Panc1 (cell line): ENCODE results near the gene LGR4. TPM values are rescaled to one million over a fixed set of nuclear protein-coding genes. Genes with fewer than 3 reads are reported as not detected.

Source experiments
- ATAC-seq: fragments of 200-7000 bp; cut with Tn5 transposase; 2 replicates; pipeline ENCODE4 v1.9.1; 2020; ENCODE audit warnings: mild to moderate bottlenecking, moderate library complexity
- BruUV-seq: library from RNA; stranded (reverse); fragments of 400-500 nt; replicated peaks from 2 replicates; lab custom pipeline; 2021; lab: Mats Ljungman, UMichigan
- CTCF ChIA-PET: fragments of 300-600 bp; sonication (Branson Sonifier 250); formaldehyde crosslinking; loops from one replicate; lab custom pipeline; 2022; ENCODE audit warnings: antibody characterized with exemption; lab: Charles Lee
- POLR2A ChIA-PET: fragments of 300-600 bp; sonication (Branson Sonifier 250); formaldehyde crosslinking; loops from one replicate; lab custom pipeline; 2022; ENCODE audit warnings: antibody characterized with exemption; lab: Charles Lee
- DNase-seq: peaks from one replicate; pipeline ENCODE4 v3.0.0-alpha.2; 2010; ENCODE audit warnings: low read depth, low spot score
- H3K27ac ChIP-seq: 2 replicates; pipeline ENCODE4 v1.5.1; 2011; ENCODE audit warnings: mild to moderate bottlenecking, low read length, inconsistent platforms
- H3K27me3 ChIP-seq: fragments of 200-500 bp; sonication (Bioruptor generic); 2 replicates; pipeline ENCODE4 v1.6.0; 2014; ENCODE audit warnings: low read length, inconsistent platforms; ENCODE audit not compliant: control insufficient read depth, insufficient read depth
- H3K36me3 ChIP-seq: fragments of 200-500 bp; sonication (Bioruptor generic); 2 replicates; pipeline ENCODE4 v1.5.1; 2014; ENCODE audit warnings: inconsistent platforms, mild to moderate bottlenecking, low read length, moderate library complexity; ENCODE audit not compliant: control insufficient read depth, insufficient read depth
- H3K4me1 ChIP-seq: 2 replicates; pipeline ENCODE4 v1.5.1; 2011; ENCODE audit warnings: inconsistent platforms, mild to moderate bottlenecking, low read length, moderate library complexity; ENCODE audit not compliant: control insufficient read depth, insufficient read depth
- H3K4me3 ChIP-seq, 2 experiments: 2 replicates each; pipeline ENCODE4 v1.5.1; 2011 to 2012; ENCODE audit warnings: low read depth in 2 of 2, low read length in 2 of 2, mild to moderate bottlenecking in 2 of 2, inconsistent platforms in 1 of 2, moderate library complexity in 1 of 2
- H3K9me3 ChIP-seq: fragments of 200-500 bp; sonication (Bioruptor generic); 2 replicates; pipeline ENCODE4 v1.5.1; 2014; ENCODE audit warnings: low read depth, mild to moderate bottlenecking, inconsistent platforms, low read length, moderate library complexity; ENCODE audit not compliant: control insufficient read depth, insufficient read depth
- CTCF ChIP-seq: fragments of 450-650 bp; IDR thresholded peaks from 2 replicates; pipeline ENCODE4 v1.5.1; 2017; ENCODE audit warnings: mild to moderate bottlenecking
- POLR2AphosphoS5 ChIP-seq: IDR thresholded peaks from 2 replicates; pipeline ENCODE4 v1.6.1; 2012; ENCODE audit warnings: mild to moderate bottlenecking, low read depth, low read length, moderate library complexity
- REST ChIP-seq, 2 experiments: IDR thresholded peaks; 2 replicates each; pipeline ENCODE4 v1.6.1; 2011 to 2012; ENCODE audit warnings: low read depth in 2 of 2, control low read depth in 1 of 2, low read length in 1 of 2, mild to moderate bottlenecking in 1 of 2, moderate library complexity in 1 of 2; ENCODE audit not compliant: insufficient read depth in 1 of 2
- SIN3A ChIP-seq: IDR thresholded peaks from 2 replicates; pipeline ENCODE4 v1.6.1; 2012; ENCODE audit warnings: low read depth, mild to moderate bottlenecking, low read length, moderate library complexity, borderline replicate concordance; ENCODE audit not compliant: insufficient read depth
- TCF7L2 ChIP-seq: IDR thresholded peaks from 2 replicates; pipeline ENCODE4 v1.6.1; 2011; ENCODE audit warnings: mild to moderate bottlenecking, low read depth, low read length, inconsistent platforms
- in situ Hi-C: cut with HindIII; loops from 2 replicates; pipeline ENCODE4 v1.10.0; 2016; ENCODE audit warnings: low sequenced_read_pairs, low pct_unique_long_range_greater_than_20kb
- intact Hi-C: fragments of 100-400 bp; cut with micrococcal nuclease; formaldehyde crosslinking; loops from one replicate; pipeline ENCODE4 v1.10.0; 2022; ENCODE audit not compliant: unreplicated experiment
- total RNA-seq: library from RNA; stranded (reverse); gene quantifications from one replicate; pipeline ENCODE4 v1.2.1, GENCODE V29; 2021; ENCODE audit not compliant: unreplicated experiment

The LGR4 gene
- total RNA-seq, 1 experiment from 2014 or later: 61.8 TPM

DNA sequence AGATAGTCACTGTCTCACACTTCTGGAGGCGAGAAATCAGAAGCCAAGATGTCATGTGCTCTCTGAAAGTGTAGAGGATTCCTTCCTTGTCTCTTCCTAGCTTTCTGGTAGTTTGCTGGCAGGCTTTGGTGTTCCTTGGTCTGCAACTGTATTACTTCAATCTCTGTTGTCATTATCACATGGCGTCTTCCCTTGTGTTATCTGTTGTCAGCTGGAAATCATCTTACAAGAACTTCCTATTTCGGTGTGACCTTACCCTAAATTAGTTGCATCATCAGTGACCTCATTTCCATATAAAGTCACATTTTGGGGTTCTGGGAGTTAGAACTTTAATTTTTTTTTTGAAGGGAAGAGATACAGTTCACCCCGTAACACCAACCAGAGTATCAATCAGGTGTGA, 37.3 kb upstream of the LGR4 start:
- H3K27me3 ChIP-seq: no peaks in the 10 kb centered on the region
- TF ChIP-seq POLR2AphosphoS5 (no peak), REST (IDR thresholded peaks at IDR 0.05; ENCODE audit: insufficient read depth in 1 of 2, low read depth in 2 of 2, low read length in 1 of 2) (no peak)
- H3K27ac ChIP-seq: no peak overlapping the region
- no peaks in the 10 kb centered on the region; the same call in 1 of the 2 replicates for H3K9me3 ChIP-seq
- peaks cover 8% of the 10 kb centered on the region; the same call in 1 of the 2 replicates for H3K36me3 ChIP-seq
- intact Hi-C loops (no loop called here), in situ Hi-C loops (no loop called here)
- BruUV-seq: no TSS peak
- H3K4me3 ChIP-seq: no peak overlapping the region
- ATAC-seq: no peak
- ChIA-PET POLR2A (no interaction called here), CTCF (no interaction called here)
- peaks cover 13% of the 10 kb centered on the region; the same call in 1 of the 2 replicates for H3K4me1 ChIP-seq
- DNase-seq: no peak

DNA sequence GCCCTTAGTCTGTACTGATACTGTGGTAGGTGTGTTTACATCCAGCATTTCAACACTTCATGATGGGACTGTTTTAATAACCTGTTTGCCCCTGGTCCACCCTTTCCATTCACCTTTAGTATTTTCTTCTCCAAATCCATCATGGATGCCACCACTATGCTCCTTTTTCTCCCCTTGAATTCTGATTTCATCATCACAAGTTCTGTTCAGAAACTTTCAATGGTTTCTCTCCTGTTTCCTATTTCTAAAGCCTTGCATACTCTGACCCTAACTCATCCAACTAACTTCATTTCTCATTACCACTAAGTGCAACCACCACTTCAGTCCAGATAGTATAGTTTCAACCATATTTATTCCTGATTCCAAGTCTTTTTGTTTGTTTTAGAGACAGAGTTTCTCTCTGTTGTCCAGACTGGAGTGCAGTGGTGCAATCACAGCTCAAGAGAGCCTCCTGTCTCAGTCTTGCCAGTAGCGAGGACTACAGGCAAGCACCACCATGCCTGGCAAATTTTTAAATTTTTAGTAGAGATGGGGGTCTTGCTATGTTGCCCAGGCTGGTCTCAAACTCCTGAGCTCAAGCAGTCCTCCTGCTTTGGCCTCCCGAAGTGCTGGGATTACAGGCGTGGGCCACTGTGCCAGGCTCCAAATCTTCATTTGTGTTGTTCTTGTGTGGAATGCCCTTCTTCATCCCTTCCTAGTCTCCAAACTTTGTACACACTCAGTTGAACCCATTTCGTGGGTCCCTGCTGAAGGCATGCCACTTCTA, 35.1 kb upstream of the LGR4 start:
- intact Hi-C loops: no loop called here

More for the DNA sequence above, 35.1 kb upstream of the LGR4 start:
- in situ Hi-C loops: no loop called here
- Histone ChIP-seq H3K27ac (peak overlapping the region; percentile 98), H3K4me3 (peak overlapping the region; percentile 71 to 90), H3K4me1 (peaks cover 13% of the 10 kb centered on the region; the same call in 1 of the 2 replicates), H3K36me3 (peaks cover 8% of the 10 kb centered on the region; the same call in 1 of the 2 replicates), H3K9me3 (no peaks in the 10 kb centered on the region), H3K27me3 (no peaks in the 10 kb centered on the region)
- ChIA-PET POLR2A (no interaction called here), CTCF (interaction anchor here (0.6 kb wide), 1 partner anchor 498 kb away, joined by 5 read pairs; no protein-coding TSS in a partner anchor)
- ATAC-seq (no peak), DNase-seq (no peak)
- no peak for TF ChIP-seq SIN3A
- TF ChIP-seq TCF7L2: no peak
- no peak for TF ChIP-seq REST (IDR thresholded peaks at IDR 0.05; ENCODE audit: insufficient read depth in 1 of 2, low read depth in 2 of 2, low read length in 1 of 2)
- no peak for TF ChIP-seq CTCF
- TF ChIP-seq POLR2AphosphoS5: no peak
- BruUV-seq: TSS peak; percentile 85
